ENCODE data around the gene AOPEP.

Gene AOPEP

GRCh38 chr9:95081998-95082397 is 355.5 kb downstream of the AOPEP start:
- Histone ChIP-seq H3K27ac (ENCODE audit: low read depth, low read length) (no peak overlapping the region), H3K4me3 (ENCODE audit: low read depth, low read length) (no peak overlapping the region), H3K4me1 (ENCODE audit: control insufficient read depth, insufficient read depth, low read length) (peaks cover 13% of the 10 kb centered on the region), H3K36me3 (ENCODE audit: control insufficient read depth, insufficient read depth, low read length) (0 out of 2 replicates have a peak, but pooled peaks cover 3% of the 10 kb centered on the region), H3K9ac (ENCODE audit: low read depth, low read length) (no peak overlapping the region), H3K9me3 (ENCODE audit: control insufficient read depth, insufficient read depth, low read length) (no peaks in the 10 kb centered on the region), H3K27me3 (ENCODE audit: control insufficient read depth, insufficient read depth, low read length) (no peaks in the 10 kb centered on the region)

- Histone ChIP-seq H3K36me3 (ENCODE audit: control insufficient read depth, insufficient read depth, low read length) (0 out of 2 replicates have a peak, but pooled peaks cover 3% of the 10 kb centered on the region), H3K4me1 (ENCODE audit: control insufficient read depth, insufficient read depth, low read length) (peaks cover 13% of the 10 kb centered on the region), H3K9me3 (ENCODE audit: control insufficient read depth, insufficient read depth, low read length) (no peaks in the 10 kb centered on the region), H3K9ac (ENCODE audit: low read depth, low read length) (no peak overlapping the region), H3K27me3 (ENCODE audit: control insufficient read depth, insufficient read depth, low read length) (no peaks in the 10 kb centered on the region), H3K4me3 (ENCODE audit: low read depth, low read length) (no peak overlapping the region), H3K27ac (ENCODE audit: low read depth, low read length) (no peak overlapping the region)
Observed at GRCh38 chr9:95082401-95083084, 356.0 kb downstream of the AOPEP start.

GRCh38 chr9:95083086-95083768 is 356.7 kb downstream of the AOPEP start:
- Histone ChIP-seq H3K9me3 (ENCODE audit: control insufficient read depth, insufficient read depth, low read length) (no peaks in the 10 kb centered on the region), H3K36me3 (ENCODE audit: control insufficient read depth, insufficient read depth, low read length) (0 out of 2 replicates have a peak, but pooled peaks cover 3% of the 10 kb centered on the region), H3K4me3 (ENCODE audit: low read depth, low read length) (no peak overlapping the region), H3K9ac (ENCODE audit: low read depth, low read length) (no peak overlapping the region), H3K4me1 (ENCODE audit: control insufficient read depth, insufficient read depth, low read length) (peaks cover 10% of the 10 kb centered on the region), H3K27ac (ENCODE audit: low read depth, low read length) (no peak overlapping the region), H3K27me3 (ENCODE audit: control insufficient read depth, insufficient read depth, low read length) (no peaks in the 10 kb centered on the region)

DNA sequence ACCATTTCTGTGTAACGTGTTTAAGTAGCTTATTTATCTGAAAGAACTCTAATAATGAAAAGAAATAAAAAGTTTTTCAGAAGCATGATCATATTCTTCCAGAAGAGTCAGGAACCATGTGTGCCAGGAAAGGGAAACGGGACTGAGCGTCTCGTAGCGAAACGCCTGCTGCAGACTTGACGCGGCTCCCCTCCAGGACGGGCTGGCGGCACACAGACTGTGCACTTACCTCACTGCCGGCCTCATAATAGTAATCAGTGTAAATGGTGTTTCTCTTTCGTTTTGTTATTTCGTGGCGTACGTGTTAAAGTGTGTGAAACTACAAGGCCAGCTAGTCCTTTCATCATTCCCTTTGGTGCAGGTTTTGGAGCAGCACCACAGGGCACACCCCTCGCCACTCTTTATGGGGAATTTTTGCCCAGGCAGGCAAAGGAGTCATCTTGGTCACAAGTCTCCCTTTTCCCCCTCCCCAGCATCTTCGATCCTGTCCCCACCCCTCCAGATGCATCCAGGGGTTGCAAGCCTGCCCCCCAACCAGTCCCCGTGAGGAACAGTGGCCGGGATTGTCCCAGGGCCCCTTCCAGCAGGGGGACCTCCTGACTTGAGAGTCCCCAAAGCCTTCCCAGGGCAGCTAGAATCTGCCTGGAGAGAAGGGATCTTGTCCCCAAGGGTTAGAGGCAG is 357.9 kb downstream of the AOPEP start:
- Histone ChIP-seq H3K4me3 (ENCODE audit: low read depth, low read length) (no peak overlapping the region), H3K27ac (ENCODE audit: low read depth, low read length) (no peak overlapping the region), H3K9ac (ENCODE audit: low read depth, low read length) (no peak overlapping the region), H3K4me1 (ENCODE audit: control insufficient read depth, insufficient read depth, low read length) (no peaks in the 10 kb centered on the region), H3K9me3 (ENCODE audit: control insufficient read depth, insufficient read depth, low read length) (no peaks in the 10 kb centered on the region), H3K27me3 (ENCODE audit: control insufficient read depth, insufficient read depth, low read length) (no peaks in the 10 kb centered on the region), H3K36me3 (ENCODE audit: control insufficient read depth, insufficient read depth, low read length) (0 out of 2 replicates have a peak, but pooled peaks cover 3% of the 10 kb centered on the region)

DNA sequence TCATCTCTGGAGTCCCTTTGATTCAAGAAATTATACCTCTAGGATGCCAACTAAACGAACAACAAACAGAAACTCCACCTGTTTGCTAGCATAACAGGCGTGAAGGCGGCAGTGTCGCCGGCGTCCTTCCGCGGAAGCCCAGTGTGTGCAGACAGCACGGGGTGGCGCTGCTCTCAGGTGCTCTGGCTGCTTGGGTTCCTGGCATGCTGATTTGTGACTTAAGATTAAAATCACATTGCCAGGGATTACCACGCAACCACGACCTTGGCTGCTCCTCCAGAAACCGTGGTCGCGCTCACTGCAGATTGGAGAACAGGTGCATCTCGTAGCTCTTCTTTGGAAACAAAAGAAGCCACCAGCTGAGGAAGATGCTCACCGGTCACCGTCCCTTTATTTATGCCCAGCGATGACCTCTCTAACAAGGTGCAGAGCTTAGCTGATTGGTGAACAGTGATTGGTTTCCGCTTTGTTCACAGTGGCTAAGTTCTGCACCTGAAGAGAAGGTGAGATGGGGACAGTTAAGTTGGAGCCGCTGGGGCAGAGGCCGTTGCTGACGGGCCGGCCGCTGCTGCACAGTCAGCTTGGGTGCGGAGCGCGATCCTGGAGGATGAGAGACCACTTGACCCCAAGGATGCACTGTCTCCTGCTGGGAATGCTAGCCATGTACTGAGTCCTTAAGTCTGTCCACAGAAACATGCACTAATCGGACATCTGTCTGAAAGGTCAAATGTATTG is 358.7 kb downstream of the AOPEP start:
- 0 out of 2 replicates have a peak, but pooled peaks cover 3% of the 10 kb centered on the region for H3K36me3 ChIP-seq (ENCODE audit: control insufficient read depth, insufficient read depth, low read length)
- no peaks in the 10 kb centered on the region for H3K4me1 ChIP-seq (ENCODE audit: control insufficient read depth, insufficient read depth, low read length)
- H3K27me3 ChIP-seq (ENCODE audit: control insufficient read depth, insufficient read depth, low read length): no peaks in the 10 kb centered on the region
- no peak overlapping the region for H3K4me3 ChIP-seq (ENCODE audit: low read depth, low read length)
- H3K9ac ChIP-seq (ENCODE audit: low read depth, low read length): no peak overlapping the region
- no peaks in the 10 kb centered on the region for H3K9me3 ChIP-seq (ENCODE audit: control insufficient read depth, insufficient read depth, low read length)
- no peak overlapping the region for H3K27ac ChIP-seq (ENCODE audit: low read depth, low read length)

DNA sequence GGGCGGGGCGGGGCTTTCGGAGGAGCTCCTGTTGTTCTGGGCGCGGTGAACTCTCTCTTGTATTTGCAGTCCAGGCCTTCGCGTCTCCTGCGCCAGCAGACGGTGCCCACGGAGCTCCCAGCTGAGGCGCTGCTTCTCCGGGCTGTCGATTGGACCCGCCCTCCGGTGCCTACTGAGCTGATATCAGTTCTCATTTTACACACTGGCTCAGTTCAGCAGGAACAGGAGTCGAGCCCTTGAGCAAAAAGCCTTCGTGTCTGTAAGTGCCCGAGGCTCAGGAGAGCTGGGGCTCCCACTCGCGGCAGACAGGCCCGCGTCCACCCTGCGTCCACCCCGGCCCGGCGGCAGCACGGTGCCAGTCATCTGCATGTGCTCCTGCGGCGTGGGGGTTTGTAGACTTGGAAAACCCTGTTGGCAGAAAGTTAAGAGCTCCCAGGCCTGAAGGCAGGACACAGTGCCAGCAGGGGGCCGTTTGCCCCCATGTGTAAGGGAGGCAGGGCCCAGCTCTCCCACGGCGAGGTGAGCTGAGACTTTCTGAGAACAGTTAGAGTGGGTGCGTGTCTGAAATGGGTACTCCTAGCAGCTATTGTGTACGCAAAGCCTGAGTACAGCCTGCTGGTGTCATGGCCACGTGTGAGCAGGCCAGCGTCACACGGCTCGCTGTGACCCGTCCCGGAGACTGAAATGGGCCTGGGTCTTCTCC is 359.5 kb downstream of the AOPEP start:
- Histone ChIP-seq H3K4me3 (ENCODE audit: low read depth, low read length) (no peak overlapping the region), H3K9ac (ENCODE audit: low read depth, low read length) (no peak overlapping the region), H3K9me3 (ENCODE audit: control insufficient read depth, insufficient read depth, low read length) (no peaks in the 10 kb centered on the region), H3K4me1 (ENCODE audit: control insufficient read depth, insufficient read depth, low read length) (no peaks in the 10 kb centered on the region), H3K36me3 (ENCODE audit: control insufficient read depth, insufficient read depth, low read length) (0 out of 2 replicates have a peak, but pooled peaks cover 3% of the 10 kb centered on the region), H3K27ac (ENCODE audit: low read depth, low read length) (peak overlapping the region; percentile 17), H3K27me3 (ENCODE audit: control insufficient read depth, insufficient read depth, low read length) (no peaks in the 10 kb centered on the region)

DNA sequence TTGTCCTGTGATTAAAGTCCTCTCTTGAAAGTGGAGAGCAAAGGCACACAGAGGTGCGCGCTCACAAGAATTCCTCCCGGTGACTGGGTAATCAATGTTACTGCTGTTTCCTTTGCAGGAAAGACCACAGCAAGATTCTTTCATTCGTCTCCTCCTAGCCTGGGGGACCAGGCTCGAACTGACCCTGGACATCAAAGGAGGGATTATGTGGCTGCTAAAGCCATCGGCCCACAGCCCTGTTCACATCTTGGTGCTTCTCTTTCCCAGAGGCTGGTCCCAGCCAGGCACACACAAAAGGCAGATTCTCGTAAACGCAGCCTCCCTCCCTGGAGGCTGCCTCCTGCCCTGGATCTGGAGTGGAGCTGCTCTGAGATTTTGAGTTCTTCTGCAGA is 360.1 kb downstream of the AOPEP start:
- H3K27me3 ChIP-seq (ENCODE audit: control insufficient read depth, insufficient read depth, low read length): no peaks in the 10 kb centered on the region
- H3K36me3 ChIP-seq (ENCODE audit: control insufficient read depth, insufficient read depth, low read length): 0 out of 2 replicates have a peak, but pooled peaks cover 3% of the 10 kb centered on the region
- peak overlapping the region; percentile 17 for H3K27ac ChIP-seq (ENCODE audit: low read depth, low read length)
- H3K4me3 ChIP-seq (ENCODE audit: low read depth, low read length): no peak overlapping the region
- H3K9me3 ChIP-seq (ENCODE audit: control insufficient read depth, insufficient read depth, low read length): no peaks in the 10 kb centered on the region
- H3K9ac ChIP-seq (ENCODE audit: low read depth, low read length): no peak overlapping the region
- 0 out of 2 replicates have a peak, but pooled peaks cover 3% of the 10 kb centered on the region for H3K4me1 ChIP-seq (ENCODE audit: control insufficient read depth, insufficient read depth, low read length)

GRCh38 chr9:95087659-95088242 is 361.3 kb downstream of the AOPEP start:
- Histone ChIP-seq H3K4me3 (ENCODE audit: low read depth, low read length) (no peak overlapping the region), H3K27me3 (ENCODE audit: control insufficient read depth, insufficient read depth, low read length) (no peaks in the 10 kb centered on the region), H3K4me1 (ENCODE audit: control insufficient read depth, insufficient read depth, low read length) (peaks cover 14% of the 10 kb centered on the region), H3K9ac (ENCODE audit: low read depth, low read length) (no peak overlapping the region), H3K36me3 (ENCODE audit: control insufficient read depth, insufficient read depth, low read length) (0 out of 2 replicates have a peak, but pooled peaks cover 3% of the 10 kb centered on the region), H3K9me3 (ENCODE audit: control insufficient read depth, insufficient read depth, low read length) (no peaks in the 10 kb centered on the region), H3K27ac (ENCODE audit: low read depth, low read length) (no peak overlapping the region)

GRCh38 chr9:95088421-95089161 is 362.1 kb downstream of the AOPEP start:
- Histone ChIP-seq H3K4me3 (ENCODE audit: low read depth, low read length) (no peak overlapping the region), H3K27ac (ENCODE audit: low read depth, low read length) (no peak overlapping the region), H3K9ac (ENCODE audit: low read depth, low read length) (no peak overlapping the region), H3K36me3 (ENCODE audit: control insufficient read depth, insufficient read depth, low read length) (0 out of 2 replicates have a peak, but pooled peaks cover 3% of the 10 kb centered on the region), H3K9me3 (ENCODE audit: control insufficient read depth, insufficient read depth, low read length) (no peaks in the 10 kb centered on the region), H3K27me3 (ENCODE audit: control insufficient read depth, insufficient read depth, low read length) (no peaks in the 10 kb centered on the region), H3K4me1 (ENCODE audit: control insufficient read depth, insufficient read depth, low read length) (peaks cover 22% of the 10 kb centered on the region)
